D721Med (cell line): ENCODE measurements around the gene FSTL5.

Experiments used
- DNase-seq: peaks from one replicate; pipeline ENCODE4 v3.0.0; 2011; ENCODE audit warnings: low spot score; ENCODE audit not compliant: insufficient read length
- FAIRE-seq: peaks from 2 replicates; lab custom pipeline; 2011; peaks lifted over from hg19 to GRCh38; lab: Jason Lieb, UNC
- CTCF ChIP-seq: IDR thresholded peaks from 2 replicates; pipeline ENCODE4 v1.5.1; 2012; ENCODE audit warnings: mild to moderate bottlenecking, control low read depth; ENCODE audit not compliant: insufficient read depth; ENCODE audit errors: missing control alignments

The FSTL5 gene

GRCh38 chr4:161419822-161420221, 744.0 kb downstream of the FSTL5 start:
- DNase-seq (no peak), FAIRE-seq (no peak)
- no peak for TF ChIP-seq CTCF

GRCh38 chr4:161411901-161412300, 751.9 kb downstream of the FSTL5 start:
- FAIRE-seq (no peak), DNase-seq (no peak)
- no peak for TF ChIP-seq CTCF

- no peak for TF ChIP-seq CTCF
- DNase-seq (no peak), FAIRE-seq (no peak)
Observed at GRCh38 chr4:161404346-161405110, 759.3 kb downstream of the FSTL5 start.

- no peak for TF ChIP-seq CTCF
- DNase-seq (no peak), FAIRE-seq (no peak)
Observed at GRCh38 chr4:161403781-161404180, 760.0 kb downstream of the FSTL5 start.

- no peak for TF ChIP-seq CTCF
- FAIRE-seq: no peak
- DNase-seq: no peak
Observed at GRCh38 chr4:161393602-161394001, 770.2 kb downstream of the FSTL5 start.

- TF ChIP-seq CTCF: no peak
- FAIRE-seq (no peak), DNase-seq (no peak)
Observed at GRCh38 chr4:161382655-161383054, 781.1 kb downstream of the FSTL5 start.

GRCh38 chr4:161376275-161376674, 787.5 kb downstream of the FSTL5 start:
- DNase-seq: no peak
- no peak for TF ChIP-seq CTCF
- no peak for FAIRE-seq
